ENCODE results near the gene SESN2.

The SESN2 gene

DNA sequence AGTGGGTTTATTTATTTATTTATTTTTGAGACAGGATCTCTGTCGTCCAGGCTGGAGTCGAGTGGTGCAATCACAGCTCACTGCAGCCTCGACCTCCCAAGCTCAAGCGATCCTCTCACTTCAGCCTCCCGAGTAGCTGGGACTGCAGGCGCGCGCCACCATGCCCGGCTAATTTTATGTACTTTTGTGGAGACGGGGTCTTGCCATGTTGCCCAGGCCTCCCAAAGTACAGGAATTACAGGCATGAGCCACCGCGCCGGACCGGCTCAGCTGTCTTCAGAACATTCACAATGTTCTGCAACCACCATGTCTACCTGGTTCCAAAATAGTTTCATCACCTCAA is 26.1 kb upstream of the SESN2 start:
- DNase-seq (ENCODE audit: extremely low spot score) = no peak
- CTCF ChIA-PET = interaction anchor here (0.6 kb wide), 1 partner anchor 15 kb away, joined by 3 read pairs; no protein-coding TSS in a partner anchor
- POLR2A ChIA-PET = no interaction called here
- TF ChIP-seq ARNT (IDR thresholded peaks at IDR 0.05) (no peak), BHLHE40 (IDR thresholded peaks at IDR 0.05; ENCODE audit: borderline replicate concordance) (no peak), FOXM1 (IDR thresholded peaks at IDR 0.05; ENCODE audit: borderline replicate concordance) (no peak)

DNA sequence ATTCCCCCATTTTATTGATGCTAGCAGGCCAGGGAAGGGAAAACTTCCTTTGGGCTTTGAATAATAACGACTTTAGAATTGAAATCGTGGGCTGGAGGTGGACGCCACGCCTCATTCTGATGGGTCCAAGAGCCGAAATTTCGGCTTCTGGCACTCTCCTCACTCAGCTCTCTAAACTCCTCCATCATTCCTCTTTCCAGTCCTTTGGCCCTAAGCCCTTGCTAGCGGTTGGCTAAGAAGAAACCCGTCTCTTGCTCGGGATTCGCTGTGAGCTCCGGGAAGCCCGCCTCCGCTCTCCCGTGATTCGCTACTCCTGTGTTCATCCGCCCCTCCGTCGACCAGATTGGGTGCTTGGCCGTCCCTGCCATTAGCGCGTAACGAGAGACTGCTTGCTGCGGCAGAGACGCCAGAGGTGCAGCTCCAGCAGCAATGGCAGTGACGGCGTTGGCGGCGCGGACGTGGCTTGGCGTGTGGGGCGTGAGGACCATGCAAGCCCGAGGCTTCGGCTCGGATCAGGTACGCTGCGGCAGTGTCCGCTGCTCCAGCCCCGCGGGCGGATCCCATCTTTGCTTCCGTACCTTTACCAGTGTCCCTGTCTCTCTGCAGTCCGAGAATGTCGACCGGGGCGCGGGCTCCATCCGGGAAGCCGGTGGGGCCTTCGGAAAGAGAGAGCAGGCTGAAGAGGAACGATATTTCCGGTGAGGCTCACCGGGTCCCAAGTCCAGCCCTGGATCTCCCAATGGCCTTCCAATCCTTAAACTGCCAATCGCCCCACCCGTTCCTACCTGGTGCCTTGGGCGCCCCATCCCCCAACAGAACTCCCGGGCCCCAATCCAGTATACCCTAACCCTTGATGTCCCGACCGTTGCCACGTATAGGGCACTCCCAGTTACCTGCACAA is 23.3 kb upstream of the SESN2 start, which contains the start of gene ATP5IF1:
Gene ATP5IF1 (plus strand): TSS at position 370 of the 901 bp plus-strand sequence. CDS start 60 bp downstream, at position 430.
- ChIA-PET CTCF (interaction anchor here (0.6 to 1.4 kb wide), 3 partner anchors 13 to 123 kb away, joined by 3 to 7 read pairs (median 3); no protein-coding TSS in a partner anchor), POLR2A (interaction anchor here (0.8 to 4.1 kb wide), 22 partner anchors 8 to 345 kb away, joined by 3 to 51 read pairs (median 5); partner anchors contain the start of genes EYA3, MED18 and SESN2)
- DNase-seq (ENCODE audit: extremely low spot score) = peak; percentile 100
- TF ChIP-seq CTBP1 (IDR thresholded peaks at IDR 0.05; ENCODE audit: borderline replicate concordance) (no peak), ELF4 (IDR thresholded peaks at IDR 0.05) (0 out of 2 replicates have a peak, but pooled peaks have one; percentile 35)
- TF ChIP-seq, protein P1, sequence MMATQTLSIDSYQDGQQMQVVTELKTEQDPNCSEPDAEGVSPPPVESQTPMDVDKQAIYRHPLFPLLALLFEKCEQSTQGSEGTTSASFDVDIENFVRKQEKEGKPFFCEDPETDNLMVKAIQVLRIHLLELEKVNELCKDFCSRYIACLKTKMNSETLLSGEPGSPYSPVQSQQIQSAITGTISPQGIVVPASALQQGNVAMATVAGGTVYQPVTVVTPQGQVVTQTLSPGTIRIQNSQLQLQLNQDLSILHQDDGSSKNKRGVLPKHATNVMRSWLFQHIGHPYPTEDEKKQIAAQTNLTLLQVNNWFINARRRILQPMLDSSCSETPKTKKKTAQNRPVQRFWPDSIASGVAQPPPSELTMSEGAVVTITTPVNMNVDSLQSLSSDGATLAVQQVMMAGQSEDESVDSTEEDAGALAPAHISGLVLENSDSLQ (IDR thresholded peaks at IDR 0.05) = peak; percentile 94

DNA sequence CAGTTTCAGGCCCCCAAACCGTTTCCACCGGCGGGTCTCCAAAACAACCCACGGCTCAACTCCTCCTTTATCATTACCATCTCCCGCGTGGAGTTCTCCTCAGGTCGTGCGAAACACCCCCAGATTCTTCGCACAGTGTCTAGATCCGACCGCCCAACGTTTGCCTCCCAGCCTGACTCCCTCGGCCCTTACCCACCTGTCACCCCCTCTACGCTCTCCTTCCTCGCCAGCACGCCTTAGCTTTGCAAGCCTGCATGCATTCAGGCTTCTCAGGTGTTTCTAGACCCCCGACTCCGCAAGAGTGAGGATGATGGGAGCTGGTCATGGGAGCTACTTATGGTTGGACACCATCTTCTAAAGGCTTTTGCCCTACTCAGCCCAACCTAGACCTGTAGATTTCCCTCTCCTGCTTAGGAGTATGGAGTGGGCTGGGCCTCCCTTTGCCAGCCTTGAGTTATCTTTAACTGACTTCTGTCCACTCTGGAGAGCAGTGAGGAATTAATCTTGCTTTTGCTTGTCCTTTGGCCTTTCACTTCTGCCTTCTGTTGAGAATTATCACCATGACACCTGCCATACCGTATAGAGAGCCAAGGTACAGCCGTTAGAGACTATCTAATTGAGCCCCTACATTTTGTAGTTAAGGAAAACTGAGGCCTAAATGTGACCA is 22.5 kb upstream of the SESN2 start:
- peak; percentile 17; the same call in 1 of the 2 replicates for TF ChIP-seq L3MBTL2 (conservative IDR thresholded peaks at IDR 0.05)
- no peak for TF ChIP-seq FOXM1 (IDR thresholded peaks at IDR 0.05; ENCODE audit: borderline replicate concordance)
- TF ChIP-seq CTBP1 (IDR thresholded peaks at IDR 0.05; ENCODE audit: borderline replicate concordance) = no peak
- CTCF ChIA-PET = interaction anchor here (0.8 to 1.4 kb wide), 2 partner anchors 12 kb away, joined by 3 to 7 read pairs; no protein-coding TSS in a partner anchor
- POLR2A ChIA-PET = interaction anchor here (0.8 to 4.1 kb wide), 7 partner anchors 9 to 134 kb away, joined by 3 to 51 read pairs (median 6); partner anchors contain the start of gene SESN2
- DNase-seq (ENCODE audit: extremely low spot score) = peak; percentile 27

DNA sequence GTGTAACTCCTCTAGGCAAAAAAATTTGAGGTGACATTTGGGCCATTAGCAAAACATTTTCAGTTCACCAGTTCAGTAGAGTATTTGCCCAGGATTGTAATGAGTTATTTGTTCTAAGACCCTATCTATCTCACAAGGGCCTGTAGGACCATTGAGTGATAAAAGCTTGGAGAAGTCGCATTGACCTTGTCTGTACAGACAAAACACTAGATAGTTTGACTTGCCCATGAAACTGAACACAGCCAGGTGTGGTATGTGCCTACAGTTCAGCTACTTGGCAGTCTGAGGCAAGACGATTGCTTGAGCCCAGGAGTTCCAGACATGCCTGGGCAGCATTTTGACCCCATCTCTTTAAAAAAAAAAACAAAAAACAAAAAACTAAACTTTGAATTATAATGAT is 20.3 kb upstream of the SESN2 start:
- TF ChIP-seq NFRKB (IDR thresholded peaks at IDR 0.05) = no peak
- TF ChIP-seq, protein P1 (IDR thresholded peaks at IDR 0.05) = no peak
- no peak for TF ChIP-seq ELF4 (IDR thresholded peaks at IDR 0.05)
- no peak for TF ChIP-seq FOXA1 (IDR thresholded peaks at IDR 0.05)
- no peak for TF ChIP-seq TARDBP (IDR thresholded peaks at IDR 0.05)
- TF ChIP-seq HDGF (IDR thresholded peaks at IDR 0.05; ENCODE audit: borderline replicate concordance) = no peak
- TF ChIP-seq SP1 (IDR thresholded peaks at IDR 0.05) = no peak
- TF ChIP-seq FOXK2 (IDR thresholded peaks at IDR 0.05) = no peak
- TF ChIP-seq ZNF384 (IDR thresholded peaks at IDR 0.05) = no peak
- no peak for TF ChIP-seq L3MBTL2 (conservative IDR thresholded peaks at IDR 0.05)
- no peak for TF ChIP-seq BHLHE40 (IDR thresholded peaks at IDR 0.05; ENCODE audit: borderline replicate concordance)
- no peak for TF ChIP-seq SUZ12 (IDR thresholded peaks at IDR 0.05)
- no peak for DNase-seq (ENCODE audit: extremely low spot score)
- POLR2A ChIA-PET = interaction anchor here (2.3 kb wide), 1 partner anchor 20 kb away, joined by 6 read pairs; the partner anchor contains the start of gene SESN2
- CTCF ChIA-PET = interaction anchor here (0.6 kb wide), 1 partner anchor 92 kb away, joined by 3 read pairs; no protein-coding TSS in a partner anchor

DNA sequence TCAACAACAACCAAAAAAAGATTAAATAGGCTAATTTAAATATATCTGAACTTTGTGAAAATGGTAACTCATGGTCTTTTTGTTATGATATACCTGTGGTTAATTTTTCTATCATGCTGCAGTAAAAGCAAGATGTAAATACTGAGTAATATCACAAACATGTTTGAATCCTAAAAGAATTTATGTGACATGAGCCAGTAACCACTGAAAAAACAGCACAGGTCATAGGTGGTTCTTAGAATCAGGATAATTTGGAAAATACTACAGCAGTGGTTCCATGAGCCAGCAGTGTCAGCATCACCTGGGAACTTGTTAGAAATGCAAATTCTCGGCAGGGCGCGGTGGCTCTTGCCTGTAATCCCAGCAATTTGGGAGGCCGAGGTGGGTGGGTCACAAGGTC is 19.3 kb upstream of the SESN2 start:
- no peak for TF ChIP-seq FOXM1 (IDR thresholded peaks at IDR 0.05; ENCODE audit: borderline replicate concordance)
- no peak for TF ChIP-seq BHLHE40 (IDR thresholded peaks at IDR 0.05; ENCODE audit: borderline replicate concordance)
- no peak for TF ChIP-seq HDGF (IDR thresholded peaks at IDR 0.05; ENCODE audit: borderline replicate concordance)
- TF ChIP-seq ZNF384 (IDR thresholded peaks at IDR 0.05) = no peak
- TF ChIP-seq L3MBTL2 (conservative IDR thresholded peaks at IDR 0.05) = no peak
- no peak for TF ChIP-seq CTBP1 (IDR thresholded peaks at IDR 0.05; ENCODE audit: borderline replicate concordance)
- no peak for TF ChIP-seq ARNT (IDR thresholded peaks at IDR 0.05)
- TF ChIP-seq, protein P1 (IDR thresholded peaks at IDR 0.05) = no peak
- TF ChIP-seq TARDBP (IDR thresholded peaks at IDR 0.05) = no peak
- TF ChIP-seq SP1 (IDR thresholded peaks at IDR 0.05) = no peak
- TF ChIP-seq ELF4 (IDR thresholded peaks at IDR 0.05) = no peak
- TF ChIP-seq FOXK2 (IDR thresholded peaks at IDR 0.05) = no peak
- no peak for TF ChIP-seq NFRKB (IDR thresholded peaks at IDR 0.05)
- TF ChIP-seq FOXA1 (IDR thresholded peaks at IDR 0.05) = no peak
- TF ChIP-seq SUZ12 (IDR thresholded peaks at IDR 0.05) = no peak
- TF ChIP-seq LEF1 (IDR thresholded peaks at IDR 0.05; ENCODE audit: borderline replicate concordance) = no peak
- POLR2A ChIA-PET = no interaction called here
- no peak for DNase-seq (ENCODE audit: extremely low spot score)
- CTCF ChIA-PET = no interaction called here
